Neuronal stem cell (in vitro differentiated cells): ENCODE measurements around the gene SRRT.

Source experiments
- DNase-seq: peaks from one replicate; pipeline ENCODE4 v3.0.0-alpha.2; 2013; ENCODE audit warnings: low spot score
- H2AFZ ChIP-seq: one replicate; pipeline ENCODE4 v1.6.1; 2013; ENCODE audit warnings: mild to moderate bottlenecking, low read length, inconsistent platforms
- H2AK5ac ChIP-seq: 2 replicates; pipeline ENCODE4 v1.6.1; 2013; ENCODE audit warnings: low read depth, mild to moderate bottlenecking, inconsistent platforms, low read length, moderate library complexity, mixed read lengths
- H2BK120ac ChIP-seq: 2 replicates; pipeline ENCODE4 v1.6.1; 2013; ENCODE audit warnings: low read depth, mild to moderate bottlenecking, inconsistent platforms, low read length, moderate library complexity, mixed read lengths
- H2BK12ac ChIP-seq: one replicate; pipeline ENCODE4 v1.6.1; 2013; ENCODE audit warnings: low read length, inconsistent platforms
- H2BK15ac ChIP-seq: 2 replicates; pipeline ENCODE4 v1.6.1; 2013; ENCODE audit warnings: mild to moderate bottlenecking, low read length, inconsistent platforms, mixed read lengths
- H2BK5ac ChIP-seq: one replicate; pipeline ENCODE4 v1.6.1; 2013; ENCODE audit warnings: inconsistent platforms, mild to moderate bottlenecking, low read length, moderate library complexity
- H3K14ac ChIP-seq: one replicate; pipeline ENCODE4 v1.6.1; 2013; ENCODE audit warnings: low read length, inconsistent platforms
- H3K18ac ChIP-seq: 2 replicates; pipeline ENCODE4 v1.6.1; 2013; ENCODE audit warnings: low read length, inconsistent platforms
- H3K23ac ChIP-seq: 2 replicates; pipeline ENCODE4 v1.6.1; 2013; ENCODE audit warnings: low read depth, mild to moderate bottlenecking, mixed read lengths, low read length, inconsistent platforms; ENCODE audit not compliant: poor library complexity
- H3K27ac ChIP-seq: replicated peaks from 3 replicates; pipeline ENCODE4 v1.5.1; 2013; ENCODE audit warnings: low read length, inconsistent platforms
- H3K27me3 ChIP-seq, 3 experiments: 2 replicates each; pipeline ENCODE4 v1.6.1; 2013; ENCODE audit warnings: low read length in 3 of 3, mild to moderate bottlenecking in 2 of 3, inconsistent platforms in 1 of 3, low read depth in 1 of 3, mixed read lengths in 1 of 3, moderate library complexity in 1 of 3; ENCODE audit not compliant: control insufficient read depth in 3 of 3, insufficient read depth in 3 of 3
- H3K36me3 ChIP-seq, 2 donors: replicated peaks in 1 of 2; 2 replicates each; pipeline ENCODE4 v1.6.1; 2013; ENCODE audit warnings: low read length in 2 of 2; ENCODE audit not compliant: control insufficient read depth in 2 of 2, insufficient read depth in 2 of 2
- H3K4ac ChIP-seq: 2 replicates; pipeline ENCODE4 v1.6.1; 2013; ENCODE audit warnings: inconsistent platforms, mild to moderate bottlenecking, low read length, moderate library complexity
- H3K4me1 ChIP-seq, 2 donors: 1 replicate in 1 of 2; 2 replicates in 1 of 2; pipeline ENCODE4 v1.6.1; 2013; ENCODE audit warnings: low read length in 2 of 2, low read depth in 1 of 2; ENCODE audit not compliant: control insufficient read depth in 2 of 2, insufficient read depth in 1 of 2
- H3K4me2 ChIP-seq: one replicate; pipeline ENCODE4 v1.6.1; 2013; ENCODE audit warnings: mild to moderate bottlenecking, low read length, inconsistent platforms; ENCODE audit not compliant: insufficient read depth, poor library complexity, severe bottlenecking
- H3K4me3 ChIP-seq, 2 donors: 2 replicates each; pipeline ENCODE4 v1.5.1; 2013; ENCODE audit warnings: low read length in 2 of 2, mild to moderate bottlenecking in 2 of 2, inconsistent platforms in 1 of 2, moderate library complexity in 1 of 2
- H3K79me1 ChIP-seq: one replicate; pipeline ENCODE4 v1.6.1; 2013; ENCODE audit warnings: low read depth, mild to moderate bottlenecking, inconsistent platforms, low read length, moderate library complexity
- H3K9ac ChIP-seq: one replicate; pipeline ENCODE4 v1.6.1; 2013; ENCODE audit warnings: mild to moderate bottlenecking, low read depth, low read length, inconsistent platforms; ENCODE audit not compliant: poor library complexity
- H3K9me3 ChIP-seq, 2 donors: replicated peaks in 1 of 2; 2 replicates each; pipeline versions ENCODE3 to v1.6.1; 2013; ENCODE audit warnings: low read length in 2 of 2, mild to moderate bottlenecking in 2 of 2, inconsistent platforms in 1 of 2, low read depth in 1 of 2, mixed read lengths in 1 of 2, moderate library complexity in 1 of 2; ENCODE audit not compliant: control insufficient read depth in 2 of 2, insufficient read depth in 1 of 2
- H4K8ac ChIP-seq: one replicate; pipeline ENCODE4 v1.6.1; 2013; ENCODE audit warnings: low read depth, mild to moderate bottlenecking, inconsistent platforms, low read length, moderate library complexity
- H4K91ac ChIP-seq: one replicate; pipeline ENCODE4 v1.6.1; 2013; ENCODE audit warnings: low read length, low read depth, mild to moderate bottlenecking, inconsistent platforms; ENCODE audit not compliant: poor library complexity
- WGBS, 2 donors: extraction: QIAGEN DNeasy Blood & Tissue Kit; methylation state at CpG; one replicate each; pipeline ENCODE4 v1.1.7; 2013; ENCODE audit warnings: missing lambda C conversion rate in 2 of 2, mixed read lengths in 1 of 2; ENCODE audit not compliant: insufficient read length in 2 of 2, insufficient replicate concordance in 1 of 2; ENCODE audit errors: extremely low coverage in 2 of 2; 5-methylcytosine and 5-hydroxymethylcytosine counted together

Gene SRRT

GRCh38 chr7:100899432-100899831 lies 24.5 kb downstream of the SRRT start:
- Histone ChIP-seq H4K91ac (no peak overlapping the region), H3K23ac (no peak overlapping the region), H3K79me1 (no peaks in the 10 kb centered on the region), H3K4me1 (peaks cover 6 to 8% of the 10 kb centered on the region in 2 donors), H3K14ac (no peak overlapping the region), H3K4me2 (no peak overlapping the region), H3K27ac (no peak overlapping the region), H2BK15ac (no peak overlapping the region), H2BK12ac (no peak overlapping the region), H3K18ac (no peak overlapping the region), H3K27me3 (peaks cover 15 to 26% (median 24%) of the 10 kb centered on the region in 3 experiments), H2AFZ (no peak overlapping the region), H4K8ac (no peak overlapping the region), H2BK5ac (no peak overlapping the region), H3K9ac (no peak overlapping the region), H2AK5ac (no peak overlapping the region), H2BK120ac (no peak overlapping the region), H3K9me3 (no peaks in the 10 kb centered on the region), H3K4ac (no peak overlapping the region), H3K36me3 (no peaks in the 10 kb centered on the region), H3K4me3 (no peak overlapping the region)
- no CpG with 5 or more reads among the region's 5 CpGs for WGBS, 2 donors
- DNase-seq: no peak

GRCh38 chr7:100900978-100901377 lies 26.1 kb downstream of the SRRT start:
- Histone ChIP-seq H3K27ac (no peak overlapping the region), H4K91ac (no peak overlapping the region), H3K18ac (peak overlapping the region; percentile 64), H2BK12ac (no peak overlapping the region), H3K79me1 (no peaks in the 10 kb centered on the region), H3K4me2 (no peak overlapping the region), H2AFZ (no peak overlapping the region), H3K27me3 (peaks cover 9 to 22% (median 17%) of the 10 kb centered on the region in 3 experiments), H2BK5ac (no peak overlapping the region), H2BK120ac (no peak overlapping the region), H3K36me3 (no peaks in the 10 kb centered on the region), H3K4ac (no peak overlapping the region), H2BK15ac (no peak overlapping the region), H4K8ac (no peak overlapping the region), H2AK5ac (peak overlapping the region; percentile 37), H3K4me1 (peaks cover 4 to 5% of the 10 kb centered on the region in 2 donors), H3K14ac (peak overlapping the region; percentile 17), H3K23ac (no peak overlapping the region), H3K9ac (no peak overlapping the region), H3K9me3 (no peaks in the 10 kb centered on the region), H3K4me3 (no peak overlapping the region)
- WGBS, 2 donors: no CpG with 5 or more reads among the region's 2 CpGs
- no peak for DNase-seq

- H3K4me1 ChIP-seq: no peaks in the 10 kb centered on the region
- H2BK5ac ChIP-seq: no peak overlapping the region
- H3K4me3 ChIP-seq: no peak overlapping the region
- no peak overlapping the region for H4K91ac ChIP-seq
- H3K4me2 ChIP-seq: no peak overlapping the region
- no peak overlapping the region for H2BK15ac ChIP-seq
- no peak overlapping the region for H4K8ac ChIP-seq
- H2AK5ac ChIP-seq: no peak overlapping the region
- no peak overlapping the region for H3K9ac ChIP-seq
- H2BK120ac ChIP-seq: no peak overlapping the region
- no peak for DNase-seq
- no peak overlapping the region for H3K18ac ChIP-seq
- H2BK12ac ChIP-seq: no peak overlapping the region
- WGBS, 2 donors: no CpG with 5 or more reads among the region's 5 CpGs
- no peak overlapping the region for H3K27ac ChIP-seq
- H3K27me3 ChIP-seq: peaks cover under 1 to 14% (median 7%) of the 10 kb centered on the region in 3 experiments
- peaks cover 0 to 2% of the 10 kb centered on the region in 2 donors for H3K9me3 ChIP-seq
- H2AFZ ChIP-seq: no peak overlapping the region
- H3K79me1 ChIP-seq: no peaks in the 10 kb centered on the region
- no peak overlapping the region for H3K23ac ChIP-seq
- no peak overlapping the region for H3K4ac ChIP-seq
- no peaks in the 10 kb centered on the region for H3K36me3 ChIP-seq
- H3K14ac ChIP-seq: no peak overlapping the region
Observed at GRCh38 chr7:100901921-100902332, 27.0 kb downstream of the SRRT start.

GRCh38 chr7:100902638-100903037 lies 27.7 kb downstream of the SRRT start:
- no peak overlapping the region for H2BK12ac ChIP-seq
- H2AFZ ChIP-seq: no peak overlapping the region
- H2BK120ac ChIP-seq: no peak overlapping the region
- H4K91ac ChIP-seq: no peak overlapping the region
- H3K9ac ChIP-seq: no peak overlapping the region
- H3K4ac ChIP-seq: no peak overlapping the region
- no peak overlapping the region for H3K4me2 ChIP-seq
- no peak overlapping the region for H2BK15ac ChIP-seq
- H2BK5ac ChIP-seq: no peak overlapping the region
- no peak overlapping the region for H3K14ac ChIP-seq
- no peak overlapping the region for H4K8ac ChIP-seq
- H3K4me1 ChIP-seq: no peaks in the 10 kb centered on the region
- H3K4me3 ChIP-seq: no peak overlapping the region
- H2AK5ac ChIP-seq: no peak overlapping the region
- H3K18ac ChIP-seq: no peak overlapping the region
- no peak overlapping the region for H3K27ac ChIP-seq
- peaks cover 0 to 2% of the 10 kb centered on the region in 2 donors for H3K9me3 ChIP-seq
- no peaks in the 10 kb centered on the region for H3K36me3 ChIP-seq
- DNase-seq: no peak
- no CpG with 5 or more reads among the region's 7 CpGs for WGBS, 2 donors
- H3K23ac ChIP-seq: no peak overlapping the region
- H3K27me3 ChIP-seq: peaks cover 0 to 9% (median 3%) of the 10 kb centered on the region in 3 experiments
- H3K79me1 ChIP-seq: no peaks in the 10 kb centered on the region
